Measurements from ENCODE around the gene ANKS1B.

ANKS1B gene

DNA sequence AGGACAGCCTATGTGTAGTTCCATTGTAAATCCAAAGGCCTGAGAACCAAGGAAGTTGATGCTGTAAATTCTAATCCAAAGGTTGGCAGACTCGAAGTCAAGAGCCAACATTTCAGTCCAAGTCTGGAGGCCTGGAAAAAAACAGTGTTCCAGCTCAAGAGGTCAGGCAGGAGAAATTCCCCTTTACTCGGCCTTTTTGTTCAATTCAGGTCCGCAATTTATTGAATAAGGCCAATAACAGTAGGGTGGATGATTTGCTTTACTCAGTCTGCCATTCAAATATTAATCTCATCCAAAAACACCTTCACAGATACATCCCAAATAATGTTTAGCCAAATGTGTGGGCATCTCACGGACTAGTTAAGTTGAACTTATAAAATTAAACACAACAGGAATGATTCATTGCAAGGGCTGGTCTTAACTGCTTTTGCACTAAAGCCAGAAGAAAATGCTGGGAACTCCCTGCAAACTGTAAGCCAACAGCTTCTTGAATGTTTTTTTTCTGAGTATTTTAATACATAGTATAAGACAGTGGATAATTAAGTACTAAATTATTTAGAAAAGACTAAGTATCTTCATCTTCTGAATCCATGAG, 534.6 kb downstream of the ANKS1B start:
- no peaks in the 10 kb centered on the region for H3K27me3 ChIP-seq (ENCODE audit: control insufficient read depth, insufficient read depth, low read length)
- no peaks in the 10 kb centered on the region for H3K4me1 ChIP-seq
- no peak overlapping the region for H3K9ac ChIP-seq
- H3K4me3 ChIP-seq (ENCODE audit: low read depth, low read length), result no peak overlapping the region
- H3K4me2 ChIP-seq (ENCODE audit: low read length), result no peak overlapping the region
- H3K36me3 ChIP-seq (ENCODE audit: control insufficient read depth, insufficient read depth, low read length), result no peaks in the 10 kb centered on the region
- no peaks in the 10 kb centered on the region for H3K79me2 ChIP-seq
- H3K9me3 ChIP-seq (ENCODE audit: control insufficient read depth, low read length), result no peaks in the 10 kb centered on the region
- TF ChIP-seq CTCF (IDR thresholded peaks at IDR 0.05), result no peak
- H3K27ac ChIP-seq, result no peak overlapping the region
- H2AFZ ChIP-seq, result no peak overlapping the region

GRCh38 chr12:99444859-99445316, 539.8 kb downstream of the ANKS1B start:
- Histone ChIP-seq H3K4me3 (ENCODE audit: low read depth, low read length) (no peak overlapping the region), H3K4me1 (no peaks in the 10 kb centered on the region), H2AFZ (no peak overlapping the region), H3K27ac (no peak overlapping the region), H3K4me2 (ENCODE audit: low read length) (no peak overlapping the region), H3K79me2 (no peaks in the 10 kb centered on the region), H3K9me3 (ENCODE audit: control insufficient read depth, low read length) (no peaks in the 10 kb centered on the region), H3K9ac (no peak overlapping the region), H3K27me3 (ENCODE audit: control insufficient read depth, insufficient read depth, low read length) (no peaks in the 10 kb centered on the region), H3K36me3 (ENCODE audit: control insufficient read depth, insufficient read depth, low read length) (no peaks in the 10 kb centered on the region)
- TF ChIP-seq CTCF (IDR thresholded peaks at IDR 0.05), result no peak

- H3K9me3 ChIP-seq (ENCODE audit: control insufficient read depth, low read length), result no peaks in the 10 kb centered on the region
- no peaks in the 10 kb centered on the region for H3K4me1 ChIP-seq
- H3K9ac ChIP-seq, result no peak overlapping the region
- TF ChIP-seq CTCF (IDR thresholded peaks at IDR 0.05), result no peak
- no peak overlapping the region for H3K4me3 ChIP-seq (ENCODE audit: low read depth, low read length)
- H3K27me3 ChIP-seq (ENCODE audit: control insufficient read depth, insufficient read depth, low read length), result no peaks in the 10 kb centered on the region
- H3K4me2 ChIP-seq (ENCODE audit: low read length), result no peak overlapping the region
- H3K27ac ChIP-seq, result no peak overlapping the region
- no peaks in the 10 kb centered on the region for H3K79me2 ChIP-seq
- H3K36me3 ChIP-seq (ENCODE audit: control insufficient read depth, insufficient read depth, low read length), result no peaks in the 10 kb centered on the region
- H2AFZ ChIP-seq, result no peak overlapping the region
Observed at GRCh38 chr12:99442758-99443157, 542.0 kb downstream of the ANKS1B start.

- H3K4me3 ChIP-seq (ENCODE audit: low read depth, low read length), result no peak overlapping the region
- no peaks in the 10 kb centered on the region for H3K79me2 ChIP-seq
- H3K9ac ChIP-seq, result no peak overlapping the region
- no peak for TF ChIP-seq CTCF (IDR thresholded peaks at IDR 0.05)
- H3K4me2 ChIP-seq (ENCODE audit: low read length), result no peak overlapping the region
- H3K4me1 ChIP-seq, result no peaks in the 10 kb centered on the region
- H3K9me3 ChIP-seq (ENCODE audit: control insufficient read depth, low read length), result no peaks in the 10 kb centered on the region
- no peaks in the 10 kb centered on the region for H3K36me3 ChIP-seq (ENCODE audit: control insufficient read depth, insufficient read depth, low read length)
- H3K27me3 ChIP-seq (ENCODE audit: control insufficient read depth, insufficient read depth, low read length), result no peaks in the 10 kb centered on the region
- H2AFZ ChIP-seq, result no peak overlapping the region
- H3K27ac ChIP-seq, result no peak overlapping the region
Observed at GRCh38 chr12:99439399-99439798, 545.3 kb downstream of the ANKS1B start.

DNA sequence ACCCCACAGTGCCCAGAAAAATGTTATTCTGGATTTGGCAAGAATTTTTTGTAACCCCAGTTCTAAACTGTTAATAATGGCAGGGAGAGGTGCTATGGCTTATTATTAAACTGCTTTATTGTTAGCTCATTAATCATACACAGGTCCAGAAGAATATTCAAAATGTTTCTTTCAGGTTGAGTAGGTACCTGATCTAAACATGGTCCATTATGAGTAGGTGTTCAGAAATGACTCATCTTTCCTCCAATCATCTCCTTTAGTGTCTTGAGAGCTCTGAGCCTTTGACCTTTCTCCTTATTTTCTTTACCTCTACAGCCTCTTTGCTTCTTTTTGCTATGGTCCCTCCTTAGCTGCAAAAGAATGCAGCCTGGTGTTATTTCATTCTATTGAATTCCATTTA, 548.2 kb downstream of the ANKS1B start:
- no peak overlapping the region for H3K9ac ChIP-seq
- no peak for TF ChIP-seq CTCF (IDR thresholded peaks at IDR 0.05)
- no peaks in the 10 kb centered on the region for H3K4me1 ChIP-seq
- no peaks in the 10 kb centered on the region for H3K27me3 ChIP-seq (ENCODE audit: control insufficient read depth, insufficient read depth, low read length)
- H3K36me3 ChIP-seq (ENCODE audit: control insufficient read depth, insufficient read depth, low read length), result no peaks in the 10 kb centered on the region
- no peak overlapping the region for H3K4me2 ChIP-seq (ENCODE audit: low read length)
- no peaks in the 10 kb centered on the region for H3K79me2 ChIP-seq
- H3K9me3 ChIP-seq (ENCODE audit: control insufficient read depth, low read length), result no peaks in the 10 kb centered on the region
- no peak overlapping the region for H3K4me3 ChIP-seq (ENCODE audit: low read depth, low read length)
- H2AFZ ChIP-seq, result no peak overlapping the region
- H3K27ac ChIP-seq, result no peak overlapping the region

Measured in parathyroid adenoma (tissue), 2 donors.